HUES64 (cell line): Measurements from ENCODE around the gene EFNA4. TPM values are rescaled to one million over a fixed set of nuclear protein-coding genes. Genes with fewer than 3 reads are reported as not detected.

Experiments
- H3K27ac ChIP-seq: 2 replicates; pipeline ENCODE4 v1.7.0; 2013; ENCODE audit warnings: low read depth, low read length, inconsistent platforms
- H3K27me3 ChIP-seq: 2 replicates; pipeline ENCODE4 v1.6.1; 2013; ENCODE audit warnings: mild to moderate bottlenecking, low read length; ENCODE audit not compliant: insufficient read depth
- H3K36me3 ChIP-seq: 2 replicates; pipeline ENCODE4 v1.6.1; 2013; ENCODE audit warnings: mild to moderate bottlenecking, low read length; ENCODE audit not compliant: insufficient read depth
- H3K4me1 ChIP-seq: 2 replicates; pipeline ENCODE4 v1.6.1; 2013; ENCODE audit warnings: mild to moderate bottlenecking, low read length, moderate library complexity; ENCODE audit not compliant: insufficient read depth
- H3K4me3 ChIP-seq: 2 replicates; pipeline ENCODE4 v1.5.1; 2013; ENCODE audit warnings: mild to moderate bottlenecking, low read length, moderate library complexity
- H3K9ac ChIP-seq: 2 replicates; pipeline ENCODE4 v1.6.1; 2013; ENCODE audit warnings: mild to moderate bottlenecking, low read depth, low read length
- H3K9me3 ChIP-seq: 2 replicates; pipeline ENCODE4 v1.6.1; 2013; ENCODE audit warnings: low read depth, low read length; ENCODE audit not compliant: insufficient read depth
- WGBS: fragments of 150-250, 120-280 bp; methylation state at CpG from one replicate; pipeline ENCODE4 v1.1.7; 2013; ENCODE audit warnings: missing lambda C conversion rate; 5-methylcytosine and 5-hydroxymethylcytosine counted together
- polyA plus RNA-seq, 2 experiments: library from polyadenylated mRNA; stranded (reverse); fragments of 50-300 nt; gene quantifications; one replicate each; pipeline ENCODE4 v1.2.3, GENCODE V29; 2013

Gene EFNA4, protein sequence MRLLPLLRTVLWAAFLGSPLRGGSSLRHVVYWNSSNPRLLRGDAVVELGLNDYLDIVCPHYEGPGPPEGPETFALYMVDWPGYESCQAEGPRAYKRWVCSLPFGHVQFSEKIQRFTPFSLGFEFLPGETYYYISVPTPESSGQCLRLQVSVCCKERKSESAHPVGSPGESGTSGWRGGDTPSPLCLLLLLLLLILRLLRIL
- polyA plus RNA-seq (2013, experiment 1 of 2): 23.3 TPM
- 23.0 TPM for polyA plus RNA-seq (2013, experiment 2 of 2)

DNA sequence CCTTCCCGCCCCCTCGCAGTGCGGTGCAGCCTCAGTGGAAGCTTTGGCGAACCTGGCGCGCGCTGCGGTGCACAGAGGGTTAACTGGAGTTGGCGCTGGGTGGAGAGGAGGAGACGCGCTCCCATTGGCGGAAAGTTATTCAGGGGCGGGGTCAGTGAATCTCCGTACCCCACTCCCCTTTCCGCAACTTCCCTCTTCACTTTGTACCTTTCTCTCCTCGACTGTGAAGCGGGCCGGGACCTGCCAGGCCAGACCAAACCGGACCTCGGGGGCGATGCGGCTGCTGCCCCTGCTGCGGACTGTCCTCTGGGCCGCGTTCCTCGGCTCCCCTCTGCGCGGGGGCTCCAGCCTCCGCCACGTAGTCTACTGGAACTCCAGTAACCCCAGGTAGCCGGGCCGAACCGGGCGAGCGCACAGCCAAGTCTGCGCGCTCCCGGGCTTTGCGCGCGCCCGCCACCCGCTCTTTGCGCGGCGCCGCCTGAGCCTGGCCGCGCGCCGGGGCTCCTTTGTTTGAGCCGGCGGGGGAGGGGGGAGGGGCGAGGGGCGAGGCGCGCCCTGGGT, at the start of gene EFNA4:
Gene EFNA4 (plus strand): TSS at position 191 of the 561 bp plus-strand sequence. CDS start 84 bp downstream, at position 275.
- Histone ChIP-seq H3K27ac (peak within 1 kb of the TSS; percentile 95), H3K9ac (peak within 1 kb of the TSS; percentile 81), H3K27me3 (peaks cover 6% of the 10 kb centered on the region), H3K4me3 (peak within 1 kb of the TSS; percentile 82), H3K36me3 (peaks cover 13% of the 10 kb centered on the region), H3K9me3 (no peaks in the 10 kb centered on the region), H3K4me1 (peaks cover 11% of the 10 kb centered on the region)
- WGBS: under 1% methylated on average over 57 of the region's 57 CpGs

DNA sequence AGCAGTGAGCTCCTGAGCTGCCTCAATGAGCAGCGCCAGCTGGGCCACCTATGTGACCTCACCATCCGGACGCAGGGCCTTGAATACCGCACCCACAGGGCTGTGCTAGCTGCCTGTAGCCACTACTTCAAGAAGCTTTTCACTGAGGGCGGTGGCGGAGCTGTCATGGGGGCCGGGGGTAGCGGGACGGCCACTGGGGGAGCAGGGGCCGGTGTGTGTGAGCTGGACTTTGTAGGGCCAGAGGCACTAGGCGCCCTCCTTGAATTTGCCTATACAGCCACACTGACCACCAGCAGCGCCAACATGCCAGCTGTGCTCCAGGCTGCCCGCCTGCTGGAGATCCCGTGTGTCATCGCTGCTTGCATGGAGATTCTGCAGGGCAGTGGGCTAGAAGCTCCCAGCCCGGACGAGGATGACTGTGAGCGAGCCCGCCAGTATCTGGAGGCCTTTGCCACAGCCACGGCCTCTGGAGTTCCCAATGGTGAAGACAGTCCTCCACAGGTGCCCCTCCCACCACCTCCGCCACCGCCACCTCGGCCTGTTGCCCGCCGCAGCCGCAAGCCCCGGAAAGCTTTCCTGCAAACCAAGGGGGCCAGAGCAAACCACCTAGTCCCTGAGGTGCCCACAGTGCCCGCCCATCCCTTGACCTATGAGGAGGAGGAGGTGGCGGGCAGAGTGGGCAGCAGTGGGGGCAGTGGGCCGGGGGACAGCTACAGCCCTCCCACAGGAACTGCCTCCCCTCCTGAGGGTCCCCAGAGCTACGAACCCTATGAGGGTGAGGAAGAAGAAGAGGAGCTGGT, 48.6 kb upstream of the EFNA4 start:
- Histone ChIP-seq H3K27me3 (no peaks in the 10 kb centered on the region), H3K4me3 (no peak overlapping the region), H3K36me3 (peaks cover 25% of the 10 kb centered on the region), H3K9ac (no peak overlapping the region), H3K4me1 (peaks cover 23% of the 10 kb centered on the region), H3K27ac (no peak overlapping the region), H3K9me3 (no peaks in the 10 kb centered on the region)
- 96% methylated on average over 31 of the region's 31 CpGs for WGBS

DNA sequence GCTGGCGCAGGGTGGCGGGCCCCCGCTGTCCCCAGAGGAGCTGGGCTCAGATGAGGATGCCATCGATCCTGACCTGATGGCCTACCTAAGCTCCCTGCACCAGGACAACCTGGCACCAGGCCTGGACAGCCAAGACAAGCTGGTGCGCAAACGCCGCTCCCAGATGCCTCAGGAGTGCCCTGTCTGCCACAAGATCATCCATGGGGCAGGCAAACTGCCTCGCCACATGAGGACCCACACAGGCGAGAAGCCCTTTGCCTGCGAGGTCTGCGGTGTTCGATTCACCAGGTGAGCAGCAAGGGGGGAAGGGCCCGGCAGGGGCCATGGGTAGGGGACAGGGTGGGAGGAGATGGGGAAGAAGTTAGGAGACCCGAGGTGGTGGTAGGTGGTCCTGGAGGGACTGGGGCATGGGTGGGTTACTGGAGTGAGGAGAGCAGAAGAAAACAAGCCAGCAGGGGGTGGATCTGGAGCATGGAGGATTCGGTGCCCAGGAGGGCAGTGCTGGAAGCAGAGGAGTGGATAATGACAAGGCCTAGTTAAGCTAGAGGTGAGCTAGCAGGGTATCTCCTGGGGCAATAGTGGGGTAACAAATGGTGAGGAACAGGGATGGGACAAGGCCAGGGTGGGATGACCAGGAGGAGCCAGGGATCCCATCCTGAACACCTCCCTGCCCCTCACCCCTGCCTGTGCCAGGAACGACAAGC, 47.9 kb upstream of the EFNA4 start:
- 95% methylated on average over 16 of the region's 16 CpGs for WGBS
- peaks cover 25% of the 10 kb centered on the region for H3K36me3 ChIP-seq
- no peaks in the 10 kb centered on the region for H3K9me3 ChIP-seq
- H3K9ac ChIP-seq: no peak overlapping the region
- no peak overlapping the region for H3K27ac ChIP-seq
- no peak overlapping the region for H3K4me3 ChIP-seq
- no peaks in the 10 kb centered on the region for H3K27me3 ChIP-seq
- H3K4me1 ChIP-seq: peaks cover 23% of the 10 kb centered on the region

DNA sequence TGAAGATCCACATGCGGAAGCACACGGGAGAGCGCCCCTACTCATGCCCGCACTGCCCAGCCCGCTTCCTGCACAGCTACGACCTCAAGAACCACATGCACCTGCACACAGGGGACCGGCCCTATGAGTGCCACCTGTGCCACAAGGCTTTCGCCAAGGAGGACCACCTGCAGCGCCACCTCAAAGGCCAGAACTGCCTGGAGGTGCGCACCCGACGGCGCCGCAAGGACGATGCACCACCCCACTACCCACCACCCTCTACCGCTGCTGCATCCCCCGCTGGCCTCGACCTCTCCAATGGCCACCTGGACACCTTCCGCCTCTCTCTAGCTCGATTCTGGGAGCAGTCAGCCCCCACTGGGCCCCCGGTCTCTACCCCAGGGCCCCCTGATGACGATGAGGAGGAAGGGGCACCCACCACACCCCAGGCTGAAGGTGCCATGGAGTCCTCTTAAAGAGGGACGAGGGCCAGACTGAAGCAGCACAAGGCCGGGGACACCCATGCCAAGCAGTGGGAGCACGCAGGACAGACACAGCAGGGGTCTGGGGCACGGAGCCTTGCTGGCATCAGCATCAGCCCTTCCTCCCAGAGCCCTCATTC, 47.2 kb upstream of the EFNA4 start:
- Histone ChIP-seq H3K4me3 (0 out of 2 replicates have a peak overlapping the region, but pooled peaks have one; percentile 53), H3K36me3 (peaks cover 25% of the 10 kb centered on the region), H3K27me3 (no peaks in the 10 kb centered on the region), H3K9ac (peak overlapping the region; percentile 73; the same call in 1 of the 2 replicates), H3K4me1 (peaks cover 23% of the 10 kb centered on the region), H3K9me3 (no peaks in the 10 kb centered on the region), H3K27ac (peak overlapping the region; percentile 93)
- 93% methylated on average over 26 of the region's 26 CpGs for whole genome bisulfite sequencing

DNA sequence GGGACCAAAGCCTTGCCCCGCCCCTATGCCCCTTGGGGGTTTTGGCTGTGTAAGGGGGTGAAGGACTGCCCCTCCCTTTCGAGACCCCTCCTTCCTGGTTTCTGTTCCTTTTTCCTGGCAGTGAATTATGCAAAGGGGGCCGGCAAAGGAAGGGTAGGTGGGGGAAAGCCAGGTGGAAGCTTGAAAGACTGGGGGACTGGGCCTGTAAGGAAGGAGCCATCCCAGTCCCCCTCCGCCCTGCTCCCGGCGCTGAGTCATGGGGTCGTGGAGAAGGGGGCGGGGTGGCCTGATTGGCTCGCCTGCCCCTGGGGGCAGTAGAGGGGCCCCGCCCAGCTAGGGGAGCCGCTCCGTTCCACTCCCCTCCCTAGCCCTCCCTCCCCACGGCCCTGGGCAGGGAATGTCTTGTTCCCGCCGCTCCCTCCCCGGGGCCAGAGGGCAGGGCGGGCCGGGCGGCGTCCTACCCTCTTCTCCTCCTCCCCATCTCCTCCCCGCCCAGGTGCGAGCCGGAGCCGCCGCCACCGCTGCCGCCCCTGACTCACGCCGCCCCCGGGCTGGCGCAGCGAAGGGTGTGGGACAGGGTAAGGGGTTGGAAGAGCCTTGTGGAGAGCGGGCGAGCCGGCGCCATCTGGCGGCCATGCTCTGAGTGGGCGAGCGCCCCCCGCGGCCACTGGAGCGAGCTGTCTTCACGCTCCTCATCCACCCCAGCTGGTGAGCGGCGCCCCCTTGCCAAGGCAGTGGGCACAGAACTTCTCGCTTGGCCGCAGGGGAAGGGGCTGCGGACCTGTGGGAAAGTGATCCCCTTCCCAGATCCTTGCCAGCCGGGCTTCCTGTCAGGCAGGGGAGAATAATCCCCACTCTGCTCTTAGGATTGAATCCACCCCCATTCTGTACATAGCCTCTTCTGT, 46.2 kb upstream of the EFNA4 start:
- H3K27ac ChIP-seq: peak overlapping the region; percentile 93
- peak overlapping the region; percentile 53 for H3K4me3 ChIP-seq
- WGBS: 6% methylated on average over 45 of the region's 49 CpGs
- H3K9ac ChIP-seq: peak overlapping the region; percentile 73
- no peaks in the 10 kb centered on the region for H3K27me3 ChIP-seq
- H3K4me1 ChIP-seq: peaks cover 19% of the 10 kb centered on the region
- H3K9me3 ChIP-seq: no peaks in the 10 kb centered on the region
- peaks cover 25% of the 10 kb centered on the region for H3K36me3 ChIP-seq

DNA sequence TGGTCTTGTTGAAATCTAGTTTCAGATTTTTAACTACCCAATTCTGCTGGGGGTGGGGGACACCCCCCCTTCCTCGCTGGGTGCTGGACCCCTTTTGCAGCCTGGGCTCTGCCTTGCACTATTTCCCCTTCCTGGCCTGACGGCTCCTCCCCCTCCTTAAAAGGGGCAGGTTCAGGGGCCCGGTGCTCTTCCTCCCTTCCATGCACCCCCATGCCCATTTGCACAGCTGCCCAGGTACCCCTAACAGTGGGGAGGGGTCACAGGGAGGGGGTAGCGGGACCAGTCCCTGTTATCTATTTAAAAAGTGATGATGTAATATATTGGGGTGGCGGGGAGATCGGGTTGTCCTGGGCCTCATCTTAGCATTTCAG, 45.6 kb upstream of the EFNA4 start:
- Histone ChIP-seq H3K27ac (no peak overlapping the region), H3K36me3 (peaks cover 25% of the 10 kb centered on the region), H3K9ac (0 out of 2 replicates have a peak overlapping the region, but pooled peaks have one; percentile 73), H3K4me1 (peaks cover 13% of the 10 kb centered on the region), H3K4me3 (peak overlapping the region; percentile 53), H3K9me3 (no peaks in the 10 kb centered on the region), H3K27me3 (no peaks in the 10 kb centered on the region)
- WGBS: 81% methylated on average over 6 of the region's 6 CpGs

DNA sequence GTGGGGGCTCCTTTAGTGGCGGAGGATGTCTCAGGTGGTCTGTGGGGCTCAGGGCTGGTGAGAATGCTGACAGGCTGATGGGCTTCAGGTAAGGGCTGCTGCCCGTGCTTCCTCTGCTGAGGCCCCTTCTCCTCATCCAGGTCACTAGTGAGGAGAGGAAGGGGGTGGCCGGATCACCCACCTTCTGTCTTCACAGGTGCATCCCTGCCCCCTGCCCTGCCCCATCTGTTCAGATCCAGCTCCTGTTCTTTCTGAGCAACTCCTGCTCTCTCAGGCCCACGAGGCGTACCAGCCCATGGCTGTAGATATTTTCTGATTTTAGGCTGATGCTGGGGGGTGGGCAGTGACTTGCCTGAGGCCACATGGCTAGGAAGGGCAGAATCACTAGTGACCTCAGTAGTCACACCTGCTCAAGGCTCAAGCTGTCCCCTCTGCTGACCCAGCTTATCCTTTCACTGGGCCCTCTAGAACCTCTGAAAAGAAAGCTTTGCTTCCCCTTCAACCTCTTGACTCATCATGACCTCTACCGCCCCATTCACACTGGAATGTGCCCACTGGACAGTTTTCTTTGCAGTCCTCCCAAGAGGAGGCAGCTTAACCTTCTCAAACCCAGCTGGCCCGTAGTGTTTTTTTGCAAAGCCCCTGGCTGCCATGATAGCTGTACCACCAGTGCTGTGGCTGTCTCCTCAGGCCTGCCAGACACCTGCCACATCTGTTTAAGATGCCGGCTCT, 44.8 kb upstream of the EFNA4 start:
- no peak overlapping the region for H3K4me3 ChIP-seq
- H3K9me3 ChIP-seq: no peaks in the 10 kb centered on the region
- H3K36me3 ChIP-seq: peaks cover 25% of the 10 kb centered on the region
- 87% methylated on average over 8 of the region's 8 CpGs for WGBS
- H3K9ac ChIP-seq: no peak overlapping the region
- H3K27me3 ChIP-seq: no peaks in the 10 kb centered on the region
- peaks cover 13% of the 10 kb centered on the region for H3K4me1 ChIP-seq
- H3K27ac ChIP-seq: no peak overlapping the region

DNA sequence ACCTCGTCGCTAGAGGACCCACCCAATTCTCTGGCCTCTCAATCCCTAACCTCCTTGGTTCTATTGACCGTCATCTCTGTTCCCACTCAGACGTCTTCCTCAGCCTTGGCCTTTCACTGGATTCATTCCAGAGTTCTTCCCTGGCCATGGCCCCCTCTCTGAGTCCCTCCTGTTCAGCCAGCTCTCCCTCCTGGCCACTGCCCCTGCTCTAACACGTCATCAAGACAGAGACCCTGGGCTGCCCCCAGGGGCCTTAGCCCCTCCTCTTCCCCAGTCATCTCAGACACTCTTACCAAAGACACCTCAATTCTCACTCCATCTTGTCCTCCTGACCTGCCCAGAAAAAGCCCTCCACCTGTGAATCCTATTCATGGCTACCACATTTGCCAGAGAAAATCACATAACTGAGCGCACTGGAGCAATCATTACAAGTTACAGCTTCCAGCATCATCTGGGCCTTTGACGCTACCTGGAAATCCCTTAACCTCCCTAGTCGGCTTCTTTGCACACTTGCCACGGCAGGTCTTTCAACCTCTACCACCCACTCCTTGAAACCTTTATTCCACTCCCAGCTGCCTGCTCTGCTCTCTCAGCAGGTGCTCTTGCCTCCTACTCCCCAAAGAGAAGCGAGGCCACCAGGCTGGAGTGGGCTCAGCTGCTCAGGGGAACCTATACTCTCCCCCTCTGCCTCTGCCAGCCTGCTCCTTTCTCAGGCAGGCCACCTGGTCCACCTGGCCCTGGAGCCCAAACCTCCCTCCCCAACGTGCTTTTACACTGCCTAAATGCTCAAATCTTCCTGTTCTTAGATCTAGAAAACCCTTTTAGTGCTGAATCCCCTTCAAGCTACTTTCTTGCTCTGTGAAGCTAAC, 43.9 kb upstream of the EFNA4 start:
- H3K4me1 ChIP-seq: peaks cover 13% of the 10 kb centered on the region
- no peak overlapping the region for H3K27ac ChIP-seq
- WGBS: 81% methylated on average over 11 of the region's 11 CpGs
- no peaks in the 10 kb centered on the region for H3K27me3 ChIP-seq
- no peaks in the 10 kb centered on the region for H3K9me3 ChIP-seq
- H3K36me3 ChIP-seq: peaks cover 18% of the 10 kb centered on the region
- H3K9ac ChIP-seq: no peak overlapping the region
- H3K4me3 ChIP-seq: no peak overlapping the region
